OCI-LY3 (cell line): ENCODE measurements around the gene SPATS2.

Experiments
- CTCF ChIP-seq: fragments of 200-600, 300-600 bp; sonication (generic); IDR thresholded peaks from 2 replicates; pipeline ENCODE4 v1.5.1; 2014; ENCODE audit warnings: antibody characterized with exemption, low read length, low read depth
- EZH2phosphoT487 ChIP-seq: fragments of 200-600 bp; shearing (Covaris generic); IDR thresholded peaks from 2 replicates; pipeline ENCODE4 v1.6.1; 2018; ENCODE audit warnings: antibody characterized with exemption, mixed run types, low read depth

- TF ChIP-seq CTCF (peak; percentile 77), EZH2phosphoT487 (no peak)
Observed at GRCh38 chr12:49336645-49337584, 30.3 kb upstream of the SPATS2 start, which contains the start of gene C1QL4.
